ENCODE measurements around the gene TRAK2. TPM values are rescaled to one million over a fixed set of nuclear protein-coding genes. Genes with fewer than 3 reads are reported as not detected.

TRAK2 gene
- total RNA-seq, 1 experiment from 2014 or later, result 15.2 TPM

DNA sequence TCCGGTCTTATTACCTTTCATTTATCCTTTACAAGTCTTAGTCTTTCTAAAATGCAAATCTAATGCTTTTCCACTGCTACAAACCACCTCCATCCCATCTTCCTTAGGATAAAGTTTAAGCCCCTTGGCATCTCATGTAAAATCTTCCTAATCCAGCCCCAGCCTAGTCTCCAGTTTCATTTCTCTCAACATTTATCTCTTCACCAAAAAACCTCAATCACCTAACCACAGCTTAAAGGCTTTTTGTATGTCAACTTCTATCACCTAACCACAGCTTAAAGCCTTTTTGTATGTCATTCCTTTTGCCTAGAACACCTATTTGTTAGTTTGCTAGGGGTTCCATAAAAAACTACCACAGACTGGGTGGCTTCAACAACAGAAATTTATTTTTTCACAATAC, 4.2 kb downstream of the TRAK2 start (continued):
- TF ChIP-seq CTCF (IDR thresholded peaks at IDR 0.05 in 2 of 3, conservative IDR thresholded peaks at IDR 0.05 in 1 of 3; ENCODE audit: borderline replicate concordance in 1 of 3, insufficient read depth in 1 of 3, low read depth in 2 of 3, low read length in 2 of 3) (no peak), SP1 (IDR thresholded peaks at IDR 0.05; ENCODE audit: low read depth) (no peak)

DNA sequence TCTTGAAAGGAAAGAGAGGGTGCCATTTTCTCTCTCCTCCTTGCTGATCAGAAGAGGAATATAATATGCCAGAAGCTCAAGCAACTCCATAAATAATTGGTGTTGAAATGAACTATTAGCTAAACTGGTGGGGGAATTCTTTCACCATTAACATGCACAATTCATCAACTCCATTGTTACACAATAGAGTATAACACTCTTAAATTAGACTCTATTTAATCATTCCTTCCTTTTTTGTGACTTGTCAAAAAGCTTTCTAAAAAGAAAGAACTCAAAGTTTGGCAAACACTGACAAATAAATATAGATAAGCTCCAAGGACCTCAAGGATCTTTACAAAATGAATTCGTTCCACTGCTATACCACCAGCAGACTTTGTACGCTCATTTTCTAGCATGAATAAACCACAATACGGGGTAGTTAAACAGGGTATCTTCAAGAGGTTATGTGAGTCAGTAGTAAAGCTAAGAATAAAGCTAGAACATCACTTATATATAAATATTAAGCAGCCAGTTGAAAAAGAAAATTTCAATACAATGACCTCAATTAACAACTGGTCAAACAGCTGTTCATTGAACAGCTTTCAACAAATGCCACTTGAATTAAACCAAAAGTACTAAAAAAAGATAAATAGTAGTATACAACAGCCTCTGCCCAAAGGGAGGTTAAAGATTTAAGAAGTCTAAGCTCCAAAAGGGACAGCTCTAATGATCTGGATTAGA, 6.4 kb downstream of the TRAK2 start:
- no TSS peak for BruUV-seq (replicated peaks)
- Histone ChIP-seq H2AFZ (ENCODE audit: low read depth, low read length, poor library complexity, severe bottlenecking) (no peak overlapping the region), H3K9me3 (ENCODE audit: control insufficient read depth in 1 of 2, insufficient read depth in 1 of 2, low read depth in 1 of 2, low read length in 2 of 2) (no peaks in the 10 kb centered on the region), H3K9me2 (ENCODE audit: insufficient read depth) (no peaks in the 10 kb centered on the region), H4K20me1 (ENCODE audit: insufficient read depth) (no peaks in the 10 kb centered on the region), H3K4me3 (replicated peaks in 1 of 2; ENCODE audit: low read depth in 1 of 2, low read length in 2 of 2) (no peak overlapping the region), H3K27ac (ENCODE audit: low read depth, low read length) (no peak overlapping the region), H3K4me2 (ENCODE audit: low read length) (no peak overlapping the region), H3K79me2 (ENCODE audit: insufficient read depth, low read length) (no peaks in the 10 kb centered on the region), H3K36me3 (ENCODE audit: control insufficient read depth in 1 of 2, insufficient read depth in 2 of 2, low read length in 2 of 2) (no peaks in the 10 kb centered on the region), H3K4me1 (ENCODE audit: control insufficient read depth in 1 of 2, insufficient read depth in 2 of 2, low read length in 2 of 2) (peaks cover 19 to 21% of the 10 kb centered on the region in 2 experiments), H3K27me3 (ENCODE audit: insufficient read depth, low read length) (no peaks in the 10 kb centered on the region), H3K9ac (ENCODE audit: low read length) (no peak overlapping the region)
- ATAC-seq (no peak), DNase-seq (ENCODE audit: low read depth, low spot score) (no peak)
- intact Hi-C loops (cut with micrococcal nuclease), result no loop called here
- CTCF ChIA-PET, result no interaction called here
- RAD21 ChIA-PET (ENCODE audit: low non-redundant PET in 1 of 2, low total read pairs in 2 of 2, uncharacterized antibody in 2 of 2, unreplicated experiment in 2 of 2), result no interaction called here
- POLR2A ChIA-PET, result no interaction called here
- TF ChIP-seq CTCF (IDR thresholded peaks at IDR 0.05 in 2 of 3, conservative IDR thresholded peaks at IDR 0.05 in 1 of 3; ENCODE audit: borderline replicate concordance in 1 of 3, insufficient read depth in 1 of 3, low read depth in 2 of 3, low read length in 2 of 3), result no peak
- TF ChIP-seq POLR2AphosphoS5 (IDR thresholded peaks at IDR 0.05; ENCODE audit: low read depth, low read length), result no peak
- TF ChIP-seq JUND (IDR thresholded peaks at IDR 0.05), result no peak
- TF ChIP-seq YY1 (IDR thresholded peaks at IDR 0.05; ENCODE audit: extremely low read depth, insufficient replicate concordance, low read depth, low read length), result no peak
- no peak for TF ChIP-seq ZNF274 (IDR thresholded peaks at IDR 0.05; ENCODE audit: low read depth, low read length)
- no peak for TF ChIP-seq SP1 (IDR thresholded peaks at IDR 0.05; ENCODE audit: low read depth)
- TF ChIP-seq EGR1 (IDR thresholded peaks at IDR 0.05; ENCODE audit: low read depth), result no peak
- no peak for TF ChIP-seq SIN3A (IDR thresholded peaks at IDR 0.05; ENCODE audit: low read depth)
- TF ChIP-seq ZFX (IDR thresholded peaks at IDR 0.05), result no peak
- no peak for TF ChIP-seq SRF (IDR thresholded peaks at IDR 0.05; ENCODE audit: low read depth)
- TF ChIP-seq RAD21 (IDR thresholded peaks at IDR 0.05; ENCODE audit: low read depth), result no peak
